Measurements from ENCODE around the gene LRRC2.
"Not testable (repeated sequence)": the region's sequence is repeated elsewhere in the genome, so short reads cannot be mapped to it uniquely, and the experiment has no call there.

LRRC2 gene

GRCh38 chr3:46558184-46559043, 7.7 kb downstream of the LRRC2 start:
- DNase-seq (ENCODE audit: low read depth in 4 of 4, low spot score in 1 of 4), result peak; percentile 29 to 56 (median 42)

- no peak for DNase-seq (ENCODE audit: low read depth in 4 of 4, low spot score in 1 of 4)
Measured at GRCh38 chr3:46557814-46558183, 8.3 kb downstream of the LRRC2 start.

- no peak for DNase-seq (ENCODE audit: low read depth in 4 of 4, low spot score in 1 of 4)
Measured at GRCh38 chr3:46553154-46553553, 12.9 kb downstream of the LRRC2 start.

- DNase-seq (ENCODE audit: low read depth in 4 of 4, low spot score in 1 of 4), result no peak
Measured at GRCh38 chr3:46552538-46552937, 13.6 kb downstream of the LRRC2 start.

- DNase-seq (ENCODE audit: low read depth in 4 of 4, low spot score in 1 of 4), result no peak
Measured at GRCh38 chr3:46551615-46552014, 14.5 kb downstream of the LRRC2 start.

GRCh38 chr3:46549989-46550388, 16.1 kb downstream of the LRRC2 start:
- no peak for DNase-seq (ENCODE audit: low read depth in 4 of 4, low spot score in 1 of 4)

- no peak for DNase-seq (ENCODE audit: low read depth in 4 of 4, low spot score in 1 of 4)
Measured at GRCh38 chr3:46549408-46549904, 16.6 kb downstream of the LRRC2 start.

GRCh38 chr3:46548611-46549010, 17.5 kb downstream of the LRRC2 start:
- not testable (repeated sequence) for DNase-seq (ENCODE audit: low read depth in 4 of 4, low spot score in 1 of 4)

- no peak for DNase-seq (ENCODE audit: low read depth in 4 of 4, low spot score in 1 of 4)
Measured at GRCh38 chr3:46546896-46547440, 19.1 kb downstream of the LRRC2 start.

GRCh38 chr3:46545818-46546630, 20.1 kb downstream of the LRRC2 start:
- DNase-seq (ENCODE audit: low read depth in 4 of 4, low spot score in 1 of 4), result no peak

GRCh38 chr3:46544771-46545503, 21.2 kb downstream of the LRRC2 start:
- no peak for DNase-seq (ENCODE audit: low read depth in 4 of 4, low spot score in 1 of 4)

GRCh38 chr3:46542801-46543201, 23.3 kb downstream of the LRRC2 start:
- no peak for DNase-seq (ENCODE audit: low read depth in 4 of 4, low spot score in 1 of 4)

- DNase-seq (ENCODE audit: low read depth in 4 of 4, low spot score in 1 of 4), result no peak
Measured at GRCh38 chr3:46542344-46542743, 23.8 kb downstream of the LRRC2 start.

GRCh38 chr3:46541835-46542234, 24.3 kb downstream of the LRRC2 start:
- no peak for DNase-seq (ENCODE audit: low read depth in 4 of 4, low spot score in 1 of 4)

- DNase-seq (ENCODE audit: low read depth in 4 of 4, low spot score in 1 of 4), result no peak
Measured at GRCh38 chr3:46540550-46540949, 25.6 kb downstream of the LRRC2 start.

- no peak for DNase-seq (ENCODE audit: low read depth in 4 of 4, low spot score in 1 of 4)
Measured at GRCh38 chr3:46539443-46540005, 26.6 kb downstream of the LRRC2 start.

GRCh38 chr3:46538803-46539442, 27.2 kb downstream of the LRRC2 start:
- DNase-seq (ENCODE audit: low read depth in 4 of 4, low spot score in 1 of 4), result peak; percentile 23 to 39 (median 34)

- not testable (repeated sequence) for DNase-seq (ENCODE audit: low read depth in 4 of 4, low spot score in 1 of 4)
Measured at GRCh38 chr3:46538425-46538802, 27.7 kb downstream of the LRRC2 start.

- DNase-seq (ENCODE audit: low read depth in 4 of 4, low spot score in 1 of 4), result no peak
Measured at GRCh38 chr3:46537779-46538178, 28.3 kb downstream of the LRRC2 start.

GRCh38 chr3:46537316-46537715, 28.8 kb downstream of the LRRC2 start:
- no peak for DNase-seq (ENCODE audit: low read depth in 4 of 4, low spot score in 1 of 4)

All from stimulated activated CD4-positive, alpha-beta T cell treated with anti-CD3 and anti-CD28 coated beads, Interleukin-1b, Interleukin-23, amount 100 ng/mL, for 24 hours (primary cell).